NAMALWA (cell line): ENCODE results near the gene CELF2.

ENCODE experiments used
- DNase-seq: peaks from one replicate; pipeline ENCODE4 v3.0.0-alpha.2; 2015; ENCODE audit warnings: low spot score

The CELF2 gene

DNA sequence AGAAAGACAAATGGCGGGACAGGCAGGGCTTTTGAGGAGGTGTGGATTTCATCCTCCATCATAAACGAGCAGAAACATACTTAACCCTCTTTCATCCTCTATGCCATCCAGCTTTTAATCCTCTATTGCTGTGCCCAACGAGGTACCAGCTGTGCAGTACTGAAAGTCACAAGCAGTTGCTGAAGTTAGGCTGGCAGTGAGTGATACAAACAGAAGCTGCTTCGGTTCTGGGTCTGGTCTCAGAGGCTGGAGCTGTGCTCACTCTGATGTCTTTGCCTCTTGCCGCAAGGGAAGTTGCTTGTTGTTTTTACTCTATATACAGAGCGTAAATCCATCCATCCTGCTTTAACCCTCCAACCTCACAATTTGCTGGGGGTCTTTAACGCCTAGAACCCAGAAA lies 235.2 kb downstream of the CELF2 start:
- no peak for DNase-seq

DNA sequence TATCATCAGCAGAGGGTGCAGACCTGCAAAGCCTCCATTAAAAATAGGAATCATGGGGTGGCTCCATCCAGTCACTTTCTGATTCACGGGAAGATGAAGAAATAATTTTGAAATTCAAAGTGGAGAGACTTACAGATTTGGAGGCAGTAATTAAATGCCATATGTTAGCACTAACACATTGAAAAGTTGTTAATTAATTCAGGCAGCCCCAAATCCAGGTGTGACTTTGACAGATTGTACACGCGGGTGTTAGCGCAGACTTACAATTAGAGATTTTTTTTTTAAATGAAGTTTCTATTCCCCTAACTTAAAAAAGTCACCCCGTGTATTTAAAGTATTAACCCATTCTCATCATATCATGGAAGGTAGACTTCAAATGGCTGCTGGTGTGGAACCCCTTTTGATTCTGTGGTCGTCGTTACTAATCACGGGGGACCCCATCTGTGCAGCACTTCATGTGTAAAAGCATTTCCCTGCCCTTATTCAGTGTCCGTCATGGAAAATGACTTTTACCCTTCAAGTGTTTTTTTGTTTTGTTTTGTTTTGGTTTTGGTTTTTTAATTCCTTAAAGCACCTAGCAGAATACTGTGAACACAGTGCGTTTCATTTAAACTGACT lies 235.8 kb downstream of the CELF2 start:
- no peak for DNase-seq

DNA sequence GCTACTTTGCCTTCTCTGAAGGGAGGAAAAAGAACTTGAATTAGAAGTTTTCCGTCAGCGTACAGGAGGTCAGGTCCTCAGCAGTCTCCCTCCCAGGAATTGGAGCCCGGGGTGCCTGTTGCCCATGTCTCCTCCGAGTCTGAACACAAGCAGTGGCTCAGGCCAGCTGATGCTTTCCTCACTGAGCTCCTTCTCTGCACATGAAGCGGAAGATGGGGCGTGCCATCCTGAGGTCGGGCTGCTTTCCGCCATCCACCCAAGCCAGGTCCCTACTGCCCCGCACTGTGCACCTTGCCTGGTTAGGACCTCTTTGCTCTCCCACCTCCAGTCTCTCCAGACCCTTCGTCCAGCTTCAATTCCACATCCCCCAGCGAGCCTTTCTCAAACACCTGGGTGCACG lies 237.5 kb downstream of the CELF2 start:
- DNase-seq, result no peak

DNA sequence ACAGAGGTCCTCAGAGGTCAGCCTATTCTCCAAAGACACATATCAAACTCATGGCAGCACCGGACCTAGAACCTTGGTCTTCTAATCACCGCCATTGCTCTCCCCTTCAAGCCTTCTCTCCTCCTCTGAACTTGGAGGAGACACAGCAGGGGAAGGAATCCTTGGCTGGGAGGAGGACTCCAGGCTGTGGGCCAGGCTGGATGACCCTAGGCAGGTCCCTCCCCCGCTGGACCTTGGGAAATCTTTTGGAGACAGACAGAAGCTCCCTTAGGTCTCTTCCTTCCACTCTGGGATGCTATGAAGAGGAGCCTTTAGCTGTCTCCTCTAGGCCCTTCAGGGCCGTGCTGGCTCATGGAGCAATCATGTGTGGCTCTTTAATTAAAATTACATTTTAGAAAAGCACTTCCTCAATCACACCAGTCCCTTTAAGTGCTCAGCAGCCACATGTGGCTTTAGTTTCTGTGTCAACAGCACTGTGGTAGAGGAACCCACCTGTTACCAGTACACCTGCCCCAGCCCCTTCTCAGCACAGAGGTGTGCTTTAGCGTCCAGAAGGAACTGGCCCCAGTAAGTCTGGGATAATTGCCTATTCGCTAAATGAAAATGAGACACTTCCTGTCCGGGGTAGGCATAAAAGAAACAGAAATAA lies 238.2 kb downstream of the CELF2 start:
- DNase-seq, result peak; percentile 19

DNA sequence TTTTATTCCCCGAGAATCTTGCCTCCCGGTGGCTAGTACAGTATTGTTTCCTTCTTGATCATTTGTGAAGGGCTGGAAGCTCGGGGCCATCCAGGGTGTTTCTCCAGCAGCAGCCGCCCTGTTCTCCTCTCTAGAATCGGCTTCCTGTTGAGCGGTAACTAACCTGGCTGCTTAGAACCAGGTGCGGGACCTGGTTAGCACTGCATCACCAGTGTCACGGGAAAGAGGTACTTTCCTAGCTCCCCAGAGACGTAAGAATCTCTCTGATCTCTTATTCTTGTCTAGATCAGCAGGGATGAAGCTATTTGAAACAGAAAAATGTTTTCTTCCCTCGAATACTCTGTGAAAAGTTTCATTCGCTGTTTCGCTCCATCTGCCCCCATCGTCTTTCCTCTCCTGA lies 239.2 kb downstream of the CELF2 start:
- no peak for DNase-seq

DNA sequence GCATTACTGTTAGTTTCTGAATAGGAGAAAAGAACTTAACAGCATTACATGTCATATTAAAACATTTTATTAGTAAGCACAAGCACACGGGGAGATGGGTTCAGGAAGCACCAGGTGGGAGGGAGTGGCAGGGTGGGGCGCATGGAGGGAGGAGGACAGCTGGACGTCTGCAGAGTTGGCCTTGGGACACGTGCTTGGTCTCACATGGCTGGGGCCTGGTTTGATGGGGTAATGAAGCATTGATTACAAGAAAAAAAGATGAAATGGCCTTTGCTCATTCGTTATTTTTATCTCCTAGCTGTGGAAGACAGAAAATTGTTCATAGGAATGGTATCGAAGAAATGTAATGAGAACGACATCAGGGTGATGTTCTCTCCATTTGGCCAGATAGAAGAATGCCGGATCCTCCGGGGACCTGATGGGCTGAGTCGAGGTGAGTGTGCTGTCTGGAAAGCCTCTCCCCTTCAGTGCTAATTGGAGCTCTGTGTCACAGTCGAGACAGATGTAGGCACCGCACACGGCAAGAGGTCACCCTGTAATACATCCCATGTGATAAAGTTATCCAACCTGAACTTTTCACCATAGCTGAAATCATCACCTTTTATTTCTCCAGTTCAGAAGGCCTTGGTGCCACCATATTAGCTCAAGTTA lies 239.9 kb downstream of the CELF2 start:
- DNase-seq, result no peak

DNA sequence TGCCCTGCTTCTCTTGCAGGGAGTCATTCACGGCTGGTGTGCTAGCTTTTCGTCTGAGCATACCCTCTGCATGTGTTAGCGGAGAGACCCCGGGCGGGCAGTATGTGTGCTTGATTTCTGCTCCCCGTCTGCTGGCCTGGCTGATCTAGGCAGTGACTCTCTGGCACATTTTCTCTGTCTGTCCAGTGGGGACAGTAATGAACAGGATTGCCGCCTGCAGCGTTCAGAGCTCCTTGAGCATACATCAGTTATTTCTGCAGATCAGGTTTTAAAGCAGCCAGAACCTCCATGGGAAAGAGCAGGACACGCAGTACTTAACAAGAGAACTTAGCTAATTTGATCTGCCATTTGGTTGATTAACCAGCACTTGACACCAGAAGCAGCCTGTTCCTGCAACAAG lies 242.5 kb downstream of the CELF2 start:
- DNase-seq, result no peak

DNA sequence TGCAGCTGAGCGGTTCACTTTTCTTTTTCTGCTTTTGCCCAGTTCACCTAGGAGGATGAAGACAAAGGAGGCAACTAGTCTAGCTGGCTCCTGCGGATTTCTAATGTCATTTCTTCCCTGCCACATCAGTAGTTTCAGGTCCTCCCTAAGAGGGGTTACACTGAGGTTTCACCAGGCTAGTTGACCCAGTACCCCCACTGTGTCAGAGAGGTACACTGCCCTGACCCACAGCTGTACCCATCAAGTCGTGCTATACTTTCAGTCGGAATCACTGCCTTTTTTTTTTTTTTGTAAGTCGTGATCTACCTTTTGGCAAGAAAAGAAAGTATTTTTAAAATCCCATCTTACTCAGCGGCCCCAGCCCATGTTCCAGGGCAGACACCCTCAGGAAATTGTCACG lies 243.5 kb downstream of the CELF2 start:
- no peak for DNase-seq

DNA sequence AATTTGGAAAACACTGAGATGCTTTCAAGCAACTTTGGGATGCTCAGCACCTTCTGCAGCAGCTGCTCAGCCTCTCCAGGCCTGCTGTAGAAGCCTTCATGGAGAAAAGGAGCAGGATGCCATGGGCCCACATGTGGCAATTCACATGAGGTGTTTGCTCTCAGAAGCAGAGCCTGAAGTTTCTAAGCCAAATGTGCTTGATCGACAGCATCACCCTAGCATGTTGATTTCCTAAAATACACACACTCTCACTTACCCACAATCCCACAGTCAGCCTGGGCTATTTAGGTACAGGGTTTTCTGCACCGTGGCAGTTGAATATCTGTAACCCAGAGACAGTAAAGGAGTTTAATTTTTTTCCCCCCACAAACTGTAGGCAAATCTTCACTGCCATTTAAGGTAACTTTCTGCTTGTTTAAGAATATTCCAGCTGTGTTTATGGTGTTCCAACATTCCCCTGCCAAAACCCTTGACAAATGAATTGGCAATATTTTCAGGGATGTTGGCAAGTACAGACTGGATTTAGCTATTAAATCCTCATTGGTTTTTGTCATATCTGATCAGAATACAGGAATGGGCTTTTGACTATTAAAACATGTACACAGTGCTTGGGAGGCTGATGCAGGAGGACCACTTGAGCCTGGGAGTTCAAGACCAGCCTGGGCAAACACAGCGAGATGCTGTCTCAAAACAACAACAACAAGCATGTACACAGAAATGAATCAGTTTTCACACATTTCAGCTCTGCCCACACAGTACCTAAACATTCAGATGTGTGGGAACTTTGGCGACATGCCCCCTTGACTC lies 244.2 kb downstream of the CELF2 start:
- no peak for DNase-seq

DNA sequence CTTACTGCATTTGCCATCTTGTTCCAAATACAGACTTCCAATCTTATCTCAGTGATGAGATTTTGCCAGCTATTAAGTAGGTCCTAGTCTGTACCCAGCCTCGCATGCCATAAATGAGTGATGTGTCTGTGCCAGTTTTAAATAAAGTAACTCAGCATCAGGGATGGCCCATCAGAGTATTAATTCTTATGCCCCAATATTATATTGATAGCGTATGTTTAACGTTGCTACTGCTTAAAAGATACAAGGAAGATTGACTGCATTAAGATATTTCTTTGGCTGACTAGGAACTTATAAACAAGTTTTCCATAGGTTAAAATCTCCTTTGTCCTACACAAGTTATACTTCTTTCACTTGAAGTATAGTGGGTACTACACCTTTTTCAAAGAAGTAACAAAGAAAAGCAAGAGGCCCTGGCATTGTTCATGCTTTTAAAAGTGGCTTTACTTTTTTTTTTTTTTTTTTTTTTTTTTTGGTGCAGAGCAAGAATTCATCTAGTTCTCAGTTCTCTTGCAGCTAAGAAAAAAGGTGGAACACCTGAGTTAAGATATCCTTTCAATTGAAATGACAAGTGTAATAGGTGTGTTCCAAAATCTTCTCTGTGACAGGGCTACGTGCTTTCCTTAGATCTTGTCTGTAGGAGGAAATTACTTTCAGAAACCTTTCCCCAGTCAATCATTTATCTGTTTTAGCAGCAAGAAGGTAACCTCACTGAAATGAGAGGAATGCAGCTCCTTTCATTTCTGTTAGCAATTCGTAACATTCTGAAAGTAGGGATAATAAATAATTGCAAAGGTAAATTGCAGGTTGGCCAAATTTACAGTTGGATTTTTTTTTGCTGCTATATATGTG lies 245.0 kb downstream of the CELF2 start:
- DNase-seq, result no peak

DNA sequence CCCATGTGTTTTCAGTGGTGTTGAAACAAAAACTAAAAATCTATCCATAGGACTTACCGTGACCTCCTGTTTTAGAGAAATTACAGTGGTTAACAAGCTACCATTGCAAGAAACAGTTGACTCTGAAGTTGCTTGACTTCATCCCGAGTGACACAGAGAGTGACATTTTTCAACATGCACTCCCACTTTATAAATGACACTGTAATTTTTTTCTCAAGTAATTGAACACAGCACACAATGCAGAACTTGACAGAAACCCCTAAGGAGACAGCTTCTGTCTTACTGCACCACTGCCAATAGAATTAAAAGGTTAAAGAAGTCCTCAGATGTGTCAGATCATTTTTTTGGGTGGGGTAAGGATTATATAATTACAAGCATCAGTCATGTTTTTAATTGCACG lies 246.1 kb downstream of the CELF2 start:
- DNase-seq, result no peak

DNA sequence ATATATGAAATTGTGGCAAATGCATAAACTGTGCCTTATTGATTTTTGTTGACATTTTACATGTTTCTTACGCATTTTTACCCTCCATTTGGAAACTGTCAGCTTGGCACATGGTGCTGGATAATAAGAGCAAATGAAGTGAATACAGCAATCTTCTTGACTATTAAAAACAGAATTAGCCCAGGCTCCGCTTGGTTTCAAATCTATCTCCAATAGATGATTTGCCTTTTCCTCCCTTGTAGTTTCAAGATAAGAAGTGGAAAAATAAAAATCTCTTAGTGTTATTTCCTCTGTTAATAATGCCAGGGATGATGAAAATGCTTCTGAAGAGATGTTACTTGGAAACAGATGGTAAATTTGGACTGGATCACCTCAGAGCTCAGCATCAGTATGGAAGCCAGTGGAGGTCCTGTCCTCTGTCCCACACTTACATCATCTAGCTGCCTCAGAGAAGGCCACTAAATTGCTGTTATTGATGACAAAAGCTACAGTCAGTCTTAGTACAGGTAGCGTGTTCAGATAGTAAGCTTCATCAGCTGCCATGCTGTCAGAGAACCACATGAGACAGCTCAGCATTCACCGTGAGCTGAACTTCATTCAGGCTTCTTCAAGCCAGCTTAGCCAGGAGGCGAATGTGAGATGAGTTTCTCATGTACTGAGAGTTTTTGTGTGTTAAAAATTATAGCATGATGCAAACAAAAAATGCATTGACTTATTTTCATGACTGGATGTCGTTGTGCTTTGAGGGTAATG lies 246.8 kb downstream of the CELF2 start:
- no peak for DNase-seq

DNA sequence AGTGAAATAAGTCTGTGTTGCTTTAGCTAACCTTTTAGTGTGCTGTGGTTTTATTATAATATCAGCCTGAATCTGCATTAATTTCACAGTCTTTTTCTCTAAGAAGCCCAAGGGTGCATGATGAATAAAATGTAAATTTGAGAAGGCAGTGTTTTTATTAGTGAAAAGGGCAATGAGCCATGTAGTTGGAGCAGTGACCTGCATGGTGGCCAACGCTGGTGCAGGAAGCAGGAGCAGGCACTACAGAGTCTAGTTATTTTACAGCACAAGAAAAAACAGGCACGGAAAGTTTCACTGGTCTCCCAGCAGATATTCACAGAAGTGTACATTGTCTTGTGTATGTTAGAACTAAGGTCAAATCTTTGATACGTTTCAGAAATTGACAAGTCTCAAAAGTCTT lies 247.8 kb downstream of the CELF2 start:
- DNase-seq, result peak; percentile 17

DNA sequence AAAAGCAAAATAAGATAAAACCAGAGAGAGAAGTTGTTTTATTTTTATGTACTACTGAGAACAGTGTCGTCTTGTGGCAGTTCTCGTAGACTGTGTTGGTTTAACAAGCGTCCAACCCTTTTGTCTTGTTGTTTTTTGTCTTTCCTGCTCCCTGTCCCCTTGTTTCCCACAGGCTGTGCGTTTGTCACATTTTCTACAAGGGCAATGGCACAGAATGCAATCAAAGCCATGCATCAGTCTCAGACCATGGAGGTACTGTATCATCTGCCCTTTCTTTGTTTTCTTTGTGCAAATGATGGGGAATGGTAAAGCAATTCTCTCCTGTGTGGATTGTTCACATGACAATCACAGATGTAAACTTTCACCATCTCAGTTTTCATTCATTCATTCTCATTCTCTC lies 248.8 kb downstream of the CELF2 start:
- DNase-seq, result peak; percentile 14

DNA sequence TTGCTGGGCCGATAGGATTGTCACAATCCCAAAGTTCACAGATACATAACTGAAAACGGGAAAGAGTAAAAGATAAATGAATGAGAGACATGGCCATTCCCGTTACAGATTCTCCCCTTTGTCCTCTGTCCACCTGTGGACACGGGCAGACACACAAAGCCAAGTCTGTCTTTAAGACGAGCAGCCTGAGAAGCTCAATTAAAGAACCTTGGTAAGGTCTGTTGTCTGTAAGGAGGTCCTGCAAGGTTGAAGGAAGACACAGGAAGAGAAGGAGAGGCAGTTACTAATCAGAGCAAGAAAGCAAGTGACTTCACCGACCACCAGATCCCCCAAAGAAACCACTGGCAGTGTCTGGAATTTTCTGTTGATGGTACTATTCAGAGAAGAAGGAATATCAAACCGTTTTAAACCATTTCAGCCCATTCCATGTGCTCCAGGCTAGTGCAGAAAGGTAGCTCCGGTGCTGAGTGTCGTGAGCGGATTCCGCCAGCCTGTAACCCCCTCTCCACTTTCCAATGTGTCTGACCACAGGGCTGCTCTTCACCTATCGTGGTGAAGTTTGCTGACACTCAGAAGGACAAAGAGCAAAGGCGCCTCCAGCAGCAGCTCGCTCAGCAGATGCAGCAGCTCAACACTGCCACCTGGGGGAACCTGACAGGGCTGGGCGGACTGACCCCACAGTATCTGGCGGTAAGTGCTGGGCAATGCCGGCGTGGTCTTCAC lies 252.6 kb downstream of the CELF2 start:
- DNase-seq, result peak; percentile 84

DNA sequence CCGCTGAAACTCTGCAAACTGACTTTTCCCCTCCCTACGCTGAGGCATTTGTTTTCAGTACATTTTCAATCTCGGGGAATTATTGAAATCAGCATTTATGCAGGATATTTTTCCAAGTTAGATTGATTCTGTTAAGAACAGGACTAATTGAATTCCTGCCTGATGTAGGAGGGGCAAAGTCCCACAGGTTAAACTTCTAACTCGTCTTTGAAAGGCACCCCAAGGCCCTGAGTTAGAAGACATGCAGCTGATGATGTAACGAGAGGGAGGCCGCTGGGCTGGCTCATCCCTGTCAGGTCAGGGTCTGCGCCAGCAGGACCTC lies 253.1 kb downstream of the CELF2 start:
- DNase-seq, result no peak

DNA sequence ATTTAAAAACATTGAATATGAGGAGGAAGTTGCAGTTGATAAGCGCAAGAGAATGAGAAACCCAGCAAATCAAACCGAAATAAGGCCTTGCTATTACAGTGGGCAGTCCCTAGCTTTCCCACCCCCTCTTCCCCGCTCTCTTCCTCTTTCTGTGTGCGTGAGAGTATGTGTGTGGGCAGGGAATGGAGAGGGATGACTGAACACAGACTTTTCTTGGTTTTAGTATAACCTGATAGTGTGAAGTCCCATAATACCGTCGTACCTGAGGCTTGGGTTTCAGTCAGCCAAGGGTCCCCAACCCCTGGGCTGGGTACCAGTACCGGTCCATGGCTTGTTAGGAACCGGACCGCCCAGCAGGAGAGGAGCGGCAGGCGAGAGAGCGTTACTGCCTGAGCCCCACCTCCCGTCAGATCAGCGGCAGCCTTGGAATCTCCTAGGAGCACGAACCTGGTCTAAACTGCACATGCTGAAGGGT lies 255.3 kb downstream of the CELF2 start:
- no peak for DNase-seq

DNA sequence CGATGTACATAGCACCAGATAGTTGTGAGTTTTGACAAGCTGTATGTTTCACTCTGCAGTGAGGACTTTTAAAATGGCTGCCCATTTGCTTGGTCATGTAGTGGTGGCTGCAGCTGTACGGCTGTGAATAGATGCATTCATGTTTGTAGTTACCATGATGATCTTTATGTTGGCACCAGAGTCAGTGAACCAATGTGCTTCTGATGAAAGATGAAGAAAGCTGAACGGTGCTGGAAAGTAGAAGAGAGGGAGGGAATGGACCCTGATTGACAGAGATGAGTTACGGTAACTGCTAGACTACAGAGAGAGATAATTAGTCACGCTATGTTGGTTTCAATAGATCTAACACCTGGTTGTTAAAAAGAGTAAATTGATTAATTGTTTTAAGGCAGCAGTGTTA lies 256.8 kb downstream of the CELF2 start:
- DNase-seq, result no peak

DNA sequence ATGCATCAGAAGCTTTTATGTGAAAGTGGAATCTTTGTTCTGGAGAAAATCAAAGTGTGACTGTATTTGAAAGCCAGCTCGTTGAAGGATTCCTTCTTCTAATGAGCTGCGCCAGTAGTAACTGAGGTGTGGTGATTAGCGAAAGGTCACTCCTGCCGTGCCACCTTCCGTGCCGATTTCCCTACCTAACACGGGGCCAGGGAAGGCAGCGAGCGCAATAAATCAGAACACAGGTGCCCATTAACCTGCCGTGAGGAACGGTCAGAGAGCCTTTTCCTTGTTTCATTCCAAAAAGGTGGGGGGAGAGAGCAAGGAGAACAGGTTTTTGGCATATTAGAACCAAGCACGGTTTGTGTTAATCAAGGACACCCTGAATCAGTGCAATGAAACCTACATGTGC lies 258.0 kb downstream of the CELF2 start:
- DNase-seq, result no peak

DNA sequence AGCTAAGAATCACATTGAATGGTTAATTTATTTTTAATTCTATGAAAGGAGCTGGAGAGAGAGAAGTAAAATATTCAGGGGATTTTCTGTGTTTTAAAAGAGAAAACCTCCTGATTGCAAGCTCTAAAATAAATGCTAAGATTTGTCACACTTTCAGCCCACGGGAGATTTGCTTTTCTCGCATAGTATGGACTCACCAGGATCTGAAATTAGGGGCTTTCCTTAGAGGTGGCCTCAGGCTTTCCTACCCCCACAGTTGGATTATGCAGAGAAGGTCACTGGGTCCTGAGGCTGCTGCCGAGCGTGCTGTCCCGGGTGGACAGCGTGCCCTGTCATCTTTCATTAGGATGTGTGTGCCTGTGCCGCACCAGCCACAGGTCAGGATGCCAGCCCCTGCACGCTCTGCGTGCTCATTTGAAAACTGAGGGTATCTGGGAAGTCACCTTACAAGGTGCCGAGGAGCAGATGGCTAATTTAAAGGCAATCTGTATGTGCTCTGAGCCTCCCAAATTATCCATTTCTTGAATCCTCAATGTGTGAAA lies 258.8 kb downstream of the CELF2 start:
- DNase-seq, result no peak
